GM23248 (cell line): ENCODE data around the gene CPEB3. TPM values are rescaled to one million over a fixed set of nuclear protein-coding genes. Genes with fewer than 3 reads are reported as not detected.

Experiments
- DNase-seq: peaks from one replicate; pipeline ENCODE4 v3.0.0-alpha.2; 2015
- H2AFZ ChIP-seq: fragments of 200-600 bp; sonication (generic); 2 replicates; pipeline ENCODE4 v1.6.1; 2016; ENCODE audit warnings: antibody characterized with exemption
- H3F3A ChIP-seq: fragments of 200-600 bp; sonication (generic); 2 replicates; pipeline ENCODE4 v1.6.1; 2016; ENCODE audit warnings: mild to moderate bottlenecking, antibody characterized with exemption, mixed run types; ENCODE audit not compliant: insufficient read depth
- H3K27ac ChIP-seq: fragments of 200-600 bp; sonication (generic); 2 replicates; pipeline ENCODE4 v1.5.1; 2016; ENCODE audit warnings: mild to moderate bottlenecking
- H3K27me3 ChIP-seq: fragments of 200-600 bp; sonication (generic); replicated peaks from 2 replicates; pipeline ENCODE4 v1.6.1; 2016; ENCODE audit warnings: mild to moderate bottlenecking; ENCODE audit not compliant: insufficient read depth
- H3K36me3 ChIP-seq: fragments of 200-600 bp; sonication (generic); 2 replicates; pipeline ENCODE4 v1.6.1; 2016; ENCODE audit warnings: low read depth, mild to moderate bottlenecking
- H3K4me1 ChIP-seq: fragments of 200-600 bp; sonication (generic); 2 replicates; pipeline ENCODE4 v1.6.1; 2016; ENCODE audit warnings: mild to moderate bottlenecking; ENCODE audit not compliant: insufficient read depth
- H3K4me2 ChIP-seq: fragments of 200-600 bp; sonication (generic); one replicate; pipeline ENCODE4 v1.6.1; 2016; ENCODE audit warnings: mild to moderate bottlenecking; ENCODE audit not compliant: unreplicated experiment
- H3K4me3 ChIP-seq: fragments of 200-600 bp; sonication (generic); 2 replicates; pipeline ENCODE4 v1.5.1; 2016; ENCODE audit warnings: mild to moderate bottlenecking
- H3K79me2 ChIP-seq: fragments of 200-600 bp; sonication (generic); 2 replicates; pipeline ENCODE4 v1.6.1; 2016; ENCODE audit warnings: mild to moderate bottlenecking; ENCODE audit not compliant: insufficient read depth
- H3K9ac ChIP-seq: fragments of 200-600 bp; sonication (generic); 2 replicates; pipeline ENCODE4 v1.6.1; 2016; ENCODE audit warnings: mild to moderate bottlenecking
- H3K9me2 ChIP-seq: fragments of 200-600 bp; sonication (generic); 2 replicates; pipeline ENCODE4 v1.6.1; 2016; ENCODE audit warnings: mixed run types, mild to moderate bottlenecking, moderate library complexity; ENCODE audit not compliant: insufficient read depth
- H3K9me3 ChIP-seq: fragments of 200-600 bp; sonication (generic); one replicate; pipeline ENCODE4 v1.6.1; 2017; ENCODE audit warnings: low read depth
- H4K20me1 ChIP-seq: fragments of 200-600 bp; sonication (generic); 2 replicates; pipeline ENCODE4 v1.6.0; 2016; ENCODE audit not compliant: insufficient read depth
- EZH2 ChIP-seq: fragments of 200-600 bp; sonication (generic); IDR thresholded peaks from 2 replicates; pipeline ENCODE4 v1.6.1; 2018; ENCODE audit warnings: antibody characterized with exemption, mild to moderate bottlenecking; ENCODE audit not compliant: insufficient read depth, poor library complexity, severe bottlenecking
- EZH2phosphoT487 ChIP-seq: fragments of 200-600 bp; sonication (generic); IDR thresholded peaks from 2 replicates; pipeline ENCODE4 v1.6.1; 2018; ENCODE audit warnings: antibody characterized with exemption, moderate library complexity, mild to moderate bottlenecking, low read depth; ENCODE audit not compliant: insufficient read depth
- WGBS, 2 experiments: methylation state at CpG; one replicate each; pipeline ENCODE4 v1.1.6; 2015 to 2017; ENCODE audit warnings: low lambda C conversion rate in 2 of 2, low coverage in 1 of 2; ENCODE audit errors: missing lambda C conversion rate in 2 of 2; 5-methylcytosine and 5-hydroxymethylcytosine counted together
- in situ Hi-C: fragments of 300-500 bp; cut with MboI; formaldehyde crosslinking; loops from 2 replicates; pipeline ENCODE4 v1.15.0; 2020
- polyA plus RNA-seq: library from polyadenylated mRNA; unstranded; fragments of >200 nt; fragmentation: Nextera tagmentation; extraction: Ambion mirVana; gene quantifications from 2 replicates; pipeline ENCODE4 v1.2.1, GENCODE V29; 2016
- total RNA-seq: library from RNA; depleted of rRNA; stranded (reverse); fragments of >200 nt; shearing (Covaris generic); gene quantifications from 2 replicates; pipeline ENCODE4 v1.2.3, GENCODE V29; 2014

CPEB3 gene
- total and polyA plus RNA-seq, 2 experiments from 2014 or later = 0.60 to 1.1 TPM

DNA sequence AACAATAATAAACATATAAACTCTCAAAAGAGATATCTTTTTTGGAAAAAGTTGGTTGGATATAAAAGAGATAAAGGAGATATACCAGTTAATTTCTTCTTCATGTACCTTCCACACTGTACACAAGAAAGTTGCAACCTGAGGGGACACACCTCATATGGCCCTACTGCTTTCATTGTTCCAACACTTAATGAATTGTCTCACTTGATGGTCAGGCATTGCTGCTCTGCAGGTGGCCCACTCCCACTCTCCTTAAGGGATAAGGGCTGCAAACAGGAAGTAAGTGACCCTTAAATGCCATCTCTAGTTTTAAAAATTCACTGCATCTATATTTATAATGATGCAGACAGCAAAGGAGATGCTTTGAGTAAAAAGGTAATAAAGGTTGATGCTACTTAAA is 215.0 kb downstream of the CPEB3 start:
- H3K4me2 ChIP-seq = no peak overlapping the region
- H3K4me3 ChIP-seq = no peak overlapping the region
- H3K79me2 ChIP-seq = no peaks in the 10 kb centered on the region
- no peaks in the 10 kb centered on the region for H3K4me1 ChIP-seq
- H3K9ac ChIP-seq = no peak overlapping the region
- H3K36me3 ChIP-seq = no peaks in the 10 kb centered on the region
- no peaks in the 10 kb centered on the region for H4K20me1 ChIP-seq
- no peak overlapping the region for H2AFZ ChIP-seq
- no peak overlapping the region for H3K27ac ChIP-seq
- no peak for DNase-seq
- no peaks in the 10 kb centered on the region for H3K9me3 ChIP-seq
- in situ Hi-C loops = no loop called here
- H3K27me3 ChIP-seq = no peaks in the 10 kb centered on the region
- TF ChIP-seq EZH2phosphoT487 (no peak), EZH2 (no peak)
- H3K9me2 ChIP-seq = no peaks in the 10 kb centered on the region
- H3F3A ChIP-seq = no peaks in the 10 kb centered on the region

DNA sequence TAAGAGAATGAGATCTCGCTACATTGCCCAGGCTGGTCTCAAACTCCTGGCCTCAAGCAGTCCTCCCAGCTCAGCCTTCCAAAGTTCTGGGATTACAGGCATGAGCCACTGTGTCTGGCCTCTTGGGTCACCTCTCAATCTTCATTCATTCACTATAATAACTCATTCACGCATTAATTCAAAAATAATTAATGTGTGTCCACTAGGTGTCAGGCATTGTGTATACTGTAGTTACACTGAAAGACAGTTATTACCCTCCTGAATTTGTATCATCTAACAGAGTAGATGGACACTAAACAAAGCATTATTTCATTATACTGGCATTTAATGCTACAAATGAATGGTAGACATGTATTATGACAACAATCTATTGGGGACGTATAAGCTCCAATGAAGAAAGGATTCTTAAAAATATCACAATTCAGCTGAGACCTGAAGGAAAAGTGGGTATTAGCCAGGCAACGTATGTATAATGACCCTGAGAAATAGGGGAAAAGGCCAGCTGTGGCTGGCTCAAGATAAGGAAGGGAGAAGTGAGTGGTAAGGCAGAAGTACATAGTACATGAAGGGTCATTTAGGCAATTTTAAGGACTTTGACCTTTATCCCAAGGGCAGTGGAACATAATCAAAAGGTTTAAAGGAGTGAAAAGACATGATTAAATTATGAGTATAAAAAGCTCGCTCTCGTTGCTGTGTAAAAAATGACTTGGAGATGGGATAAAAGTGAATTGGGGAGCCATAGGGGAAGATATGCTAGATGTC is 216.6 kb downstream of the CPEB3 start:
- H3K27me3 ChIP-seq = no peaks in the 10 kb centered on the region
- H3K4me1 ChIP-seq = no peaks in the 10 kb centered on the region
- DNase-seq = peak; percentile 15
- H3K9me3 ChIP-seq = no peaks in the 10 kb centered on the region
- TF ChIP-seq EZH2 (no peak), EZH2phosphoT487 (no peak)
- H3K9me2 ChIP-seq = no peaks in the 10 kb centered on the region
- WGBS, 2 experiments = 71 to 73% methylated on average over 6 of the region's 6 CpGs
- H3K79me2 ChIP-seq = no peaks in the 10 kb centered on the region
- H3K9ac ChIP-seq = no peak overlapping the region
- in situ Hi-C loops = no loop called here
- H3K4me2 ChIP-seq = no peak overlapping the region
- no peak overlapping the region for H3K27ac ChIP-seq
- H3F3A ChIP-seq = no peaks in the 10 kb centered on the region
- no peak overlapping the region for H3K4me3 ChIP-seq
- H4K20me1 ChIP-seq = no peaks in the 10 kb centered on the region
- H3K36me3 ChIP-seq = no peaks in the 10 kb centered on the region
- no peak overlapping the region for H2AFZ ChIP-seq

DNA sequence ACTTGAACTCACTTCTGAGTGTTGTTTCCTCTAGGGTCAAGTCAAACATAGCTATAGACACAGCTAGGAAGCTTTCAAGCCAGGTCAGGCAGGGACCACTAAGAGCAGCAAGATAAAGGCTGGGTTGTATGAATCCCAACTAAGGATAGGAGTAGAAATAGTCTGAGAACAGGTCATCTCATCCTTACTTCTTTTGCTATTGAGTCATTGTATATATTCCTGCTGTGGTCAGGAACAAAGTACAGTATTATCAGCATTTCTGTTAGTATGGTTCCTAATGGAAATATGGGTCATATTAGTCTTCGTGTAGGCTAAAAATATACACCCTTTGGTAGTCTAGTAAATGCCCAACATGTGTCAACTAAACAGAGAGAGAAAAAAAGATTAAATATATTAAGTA is 222.0 kb downstream of the CPEB3 start:
- H3K4me3 ChIP-seq = no peak overlapping the region
- in situ Hi-C loops = no loop called here
- H2AFZ ChIP-seq = no peak overlapping the region
- H3K27ac ChIP-seq = no peak overlapping the region
- 0 out of 2 replicates have a peak, but pooled peaks cover 4% of the 10 kb centered on the region for H3F3A ChIP-seq
- H3K4me2 ChIP-seq = no peak overlapping the region
- no peak overlapping the region for H3K9ac ChIP-seq
- no peaks in the 10 kb centered on the region for H3K9me2 ChIP-seq
- TF ChIP-seq EZH2phosphoT487 (no peak), EZH2 (no peak)
- H4K20me1 ChIP-seq = no peaks in the 10 kb centered on the region
- DNase-seq = peak; percentile 44
- H3K36me3 ChIP-seq = no peaks in the 10 kb centered on the region
- no peaks in the 10 kb centered on the region for H3K9me3 ChIP-seq
- H3K27me3 ChIP-seq = no peaks in the 10 kb centered on the region
- 66 to 72% methylated on average over 1 of the region's 1 CpG for WGBS, 2 experiments
- no peaks in the 10 kb centered on the region for H3K79me2 ChIP-seq
- H3K4me1 ChIP-seq = peaks cover 5% of the 10 kb centered on the region; the same call in 1 of the 2 replicates

DNA sequence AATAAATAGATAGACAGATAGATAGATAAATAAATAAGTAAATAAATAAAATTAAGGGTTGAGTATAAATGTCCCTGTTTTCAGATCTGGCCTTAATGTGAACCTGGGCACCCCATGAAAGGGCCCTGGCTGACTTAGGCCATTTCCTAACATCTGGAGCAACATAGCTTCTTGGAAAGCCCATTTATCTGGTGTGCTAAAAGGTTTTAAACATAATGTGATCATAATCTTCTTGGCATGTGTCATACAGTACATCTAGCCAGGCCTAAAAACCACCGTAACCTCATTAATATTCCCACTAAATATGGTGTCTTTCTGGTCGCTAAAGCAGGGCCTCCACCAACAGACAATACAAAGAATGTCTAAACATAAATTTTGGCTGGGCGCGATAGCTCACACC is 224.5 kb downstream of the CPEB3 start:
- Histone ChIP-seq H3K4me2 (no peak overlapping the region), H3F3A (0 out of 2 replicates have a peak, but pooled peaks cover 4% of the 10 kb centered on the region), H3K27me3 (no peaks in the 10 kb centered on the region), H3K79me2 (no peaks in the 10 kb centered on the region), H3K9me3 (no peaks in the 10 kb centered on the region), H2AFZ (no peak overlapping the region), H3K27ac (no peak overlapping the region), H4K20me1 (no peaks in the 10 kb centered on the region), H3K4me3 (no peak overlapping the region), H3K4me1 (peaks cover 5% of the 10 kb centered on the region; the same call in 1 of the 2 replicates), H3K9ac (no peak overlapping the region), H3K9me2 (no peaks in the 10 kb centered on the region), H3K36me3 (no peaks in the 10 kb centered on the region)
- DNase-seq = no peak
- in situ Hi-C loops = no loop called here
- 82 to 88% methylated on average over 4 of the region's 4 CpGs for WGBS, 2 experiments
- no peak for TF ChIP-seq EZH2phosphoT487
- TF ChIP-seq EZH2 = no peak
